Activated CD8-positive, alpha-beta T cell treated with anti-CD3 and anti-CD28 coated beads for 36 hours (primary cell): Measurements from ENCODE around the gene SPPL2A. TPM values are rescaled to one million over a fixed set of nuclear protein-coding genes. Genes with fewer than 3 reads are reported as not detected.
A peak's percentile ranks its signal among the peaks of the same experiment; 100 is the strongest.

Experiments used
- ATAC-seq: fragments of 200-7000 bp; cut with Tn5 transposase; one replicate; pipeline ENCODE4 v1.10.0; 2021; ENCODE audit warnings: mild to moderate bottlenecking, moderate library complexity
- CTCF ChIA-PET: fragments of 350-600 bp; sonication (Branson Sonifier 250); formaldehyde crosslinking; loops from one replicate; lab custom pipeline; 2021; ENCODE audit warnings: antibody characterized with exemption; lab: Charles Lee
- POLR2A ChIA-PET: fragments of 350-600 bp; sonication (Branson Sonifier 250); formaldehyde crosslinking; loops from one replicate; lab custom pipeline; 2021; ENCODE audit warnings: antibody characterized with exemption; lab: Charles Lee
- DNase-seq: peaks from one replicate; pipeline ENCODE4 v3.0.0-alpha.2; 2020
- H3K27ac Mint-ChIP-seq: one replicate; pipeline ENCODE4 v1.8.0; 2021; ENCODE audit warnings: mild to moderate bottlenecking, mixed read lengths
- H3K27me3 Mint-ChIP-seq: one replicate; pipeline ENCODE4 v1.8.0; 2021; ENCODE audit warnings: mixed read lengths
- H3K36me3 Mint-ChIP-seq: one replicate; pipeline ENCODE4 v1.8.0; 2021; ENCODE audit warnings: low read depth, mixed read lengths
- H3K4me1 Mint-ChIP-seq: one replicate; pipeline ENCODE4 v1.8.0; 2021; ENCODE audit warnings: low read depth, mixed read lengths
- H3K4me3 Mint-ChIP-seq: one replicate; pipeline ENCODE4 v1.8.0; 2021; ENCODE audit warnings: mild to moderate bottlenecking, moderate library complexity, mixed read lengths
- H3K9me3 Mint-ChIP-seq: one replicate; pipeline ENCODE4 v1.8.0; 2021; ENCODE audit warnings: mixed read lengths
- CTCF ChIP-seq: fragments of 200-600 bp; IDR thresholded peaks from one replicate; pipeline ENCODE4 v1.8.0; 2022; ENCODE audit warnings: antibody characterized with exemption, mild to moderate bottlenecking
- intact Hi-C: fragments of 100-400 bp; cut with micrococcal nuclease; formaldehyde crosslinking; loops from one replicate; pipeline ENCODE4 v1.10.0; 2022
- total RNA-seq, 2 experiments: library from RNA; stranded (reverse); gene quantifications; one replicate each; pipeline ENCODE4 v1.2.3, GENCODE V29; 2021

The SPPL2A gene
- total RNA-seq, 2 experiments from 2014 or later: 47.7 to 48.8 TPM

GRCh38 chr15:50685976-50686468 lies 79.5 kb downstream of the SPPL2A start:
- ChIA-PET CTCF (interaction anchor here (0.9 to 2.5 kb wide), 5 partner anchors 9 to 195 kb away, joined by 3 to 10 read pairs (median 3); no protein-coding TSS in a partner anchor), POLR2A (interaction anchor here (1.0 to 1.6 kb wide), 8 partner anchors 11 to 331 kb away, joined by 3 to 7 read pairs (median 4); partner anchors contain the start of gene GABPB1)
- intact Hi-C loops: loop anchor here (5.0 kb wide), 2 partner anchors 76 to 221 kb away; partner anchors contain the start of gene AP4E1
- Mint-ChIP-seq H3K27ac (peak overlapping the region; percentile 100), H3K4me1 (peaks cover 50% of the 10 kb centered on the region), H3K4me3 (peak overlapping the region; percentile 89), H3K27me3 (no peaks in the 10 kb centered on the region), H3K9me3 (no peaks in the 10 kb centered on the region), H3K36me3 (peaks cover 43% of the 10 kb centered on the region)
- DNase-seq (peak; percentile 87), ATAC-seq (peak; percentile 78)
- TF ChIP-seq CTCF: no peak

GRCh38 chr15:50685191-50685975 lies 80.1 kb downstream of the SPPL2A start:
- intact Hi-C loops: loop anchor here (5.0 kb wide), 2 partner anchors 77 to 222 kb away; partner anchors contain the start of gene AP4E1
- Mint-ChIP-seq H3K9me3 (no peaks in the 10 kb centered on the region), H3K27ac (peak overlapping the region; percentile 100), H3K36me3 (peaks cover 43% of the 10 kb centered on the region), H3K27me3 (no peaks in the 10 kb centered on the region), H3K4me3 (peak overlapping the region; percentile 89), H3K4me1 (peaks cover 50% of the 10 kb centered on the region)
- no peak for TF ChIP-seq CTCF
- ChIA-PET POLR2A (interaction anchor here (1.0 to 1.6 kb wide), 7 partner anchors 34 to 330 kb away, joined by 3 to 6 read pairs (median 4); partner anchors contain the start of gene GABPB1), CTCF (interaction anchor here (0.8 to 2.5 kb wide), 3 partner anchors 8 to 201 kb away, joined by 3 to 10 read pairs (median 4); no protein-coding TSS in a partner anchor)
- ATAC-seq (no peak), DNase-seq (no peak)

- peaks cover 49% of the 10 kb centered on the region for H3K4me1 Mint-ChIP-seq
- ChIA-PET CTCF (no interaction called here), POLR2A (interaction anchor here (0.6 kb wide), 1 partner anchor 115 kb away, joined by 3 read pairs; no protein-coding TSS in a partner anchor)
- no peak for DNase-seq
- TF ChIP-seq CTCF: no peak
- no peaks in the 10 kb centered on the region for H3K27me3 Mint-ChIP-seq
- H3K36me3 Mint-ChIP-seq: peaks cover 43% of the 10 kb centered on the region
- H3K9me3 Mint-ChIP-seq: no peaks in the 10 kb centered on the region
- intact Hi-C loops: loop anchor here (5.0 kb wide), 1 partner anchor 196 kb away; no protein-coding TSS in a partner anchor
- peak overlapping the region; percentile 46 for H3K27ac Mint-ChIP-seq
- no peak overlapping the region for H3K4me3 Mint-ChIP-seq
- no peak for ATAC-seq
These were observed 84.0 kb downstream of the SPPL2A start for GRCh38 chr15:50681467-50681866.

GRCh38 chr15:50676799-50677483 lies 88.6 kb downstream of the SPPL2A start:
- peak overlapping the region; percentile 55 for H3K27ac Mint-ChIP-seq
- peaks cover 19% of the 10 kb centered on the region for H3K36me3 Mint-ChIP-seq
- ChIA-PET CTCF (interaction anchor here (0.8 to 3.8 kb wide), 8 partner anchors 9 to 231 kb away, joined by 3 to 26 read pairs (median 4); partner anchors contain the start of gene TRPM7), POLR2A (interaction anchor here (0.7 to 1.5 kb wide), 3 partner anchors 37 to 239 kb away, joined by 3 to 4 read pairs (median 3); no protein-coding TSS in a partner anchor)
- no peak overlapping the region for H3K4me3 Mint-ChIP-seq
- ATAC-seq (no peak), DNase-seq (no peak)
- no peaks in the 10 kb centered on the region for H3K9me3 Mint-ChIP-seq
- H3K27me3 Mint-ChIP-seq: no peaks in the 10 kb centered on the region
- intact Hi-C loops: no loop called here
- TF ChIP-seq CTCF: no peak
- H3K4me1 Mint-ChIP-seq: peaks cover 28% of the 10 kb centered on the region
